Endothelial cell of hepatic sinusoid (primary cell): Measurements from ENCODE around the gene UBE2D4.

Experiments
- in situ Hi-C: cut with HindIII; loops from 2 replicates; pipeline ENCODE4 v1.10.0; 2017; ENCODE audit warnings: low sequenced_read_pairs

UBE2D4 gene

DNA sequence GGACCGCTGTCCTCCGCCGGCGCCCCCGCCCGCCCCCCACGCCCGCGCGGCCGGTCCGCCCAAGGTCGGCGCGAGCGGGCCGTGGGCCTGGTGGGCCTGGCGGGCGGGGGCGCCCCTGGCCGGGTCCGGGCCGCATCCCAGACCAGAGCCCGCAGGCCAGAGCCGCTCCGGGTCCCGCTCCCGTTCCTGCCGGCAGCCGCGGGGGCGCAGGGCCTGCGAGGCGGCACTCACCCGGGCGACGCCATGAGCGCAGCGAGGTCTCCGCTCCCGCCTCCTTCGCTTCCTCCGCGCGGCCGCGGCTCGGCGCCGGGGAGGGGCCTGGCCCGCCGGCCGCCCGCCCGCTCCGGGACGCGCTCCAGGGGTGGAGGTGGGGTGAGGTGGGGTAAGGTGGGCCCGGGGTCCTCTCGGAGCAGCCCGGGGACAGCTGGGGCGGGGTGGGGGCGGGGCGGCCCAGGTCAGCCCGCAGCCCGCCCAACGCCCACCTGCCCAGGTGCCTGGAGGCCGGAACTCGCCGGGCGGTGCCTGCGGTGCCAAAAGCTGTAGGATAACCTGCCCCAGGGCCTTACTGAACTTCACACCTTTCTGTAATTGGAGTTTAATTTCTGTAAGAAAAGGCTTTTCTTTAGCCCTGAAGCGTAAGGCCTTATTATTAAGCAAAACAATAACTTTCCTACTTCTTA is 19.8 kb upstream of the UBE2D4 start, which contains the start of gene URGCP:
Gene URGCP (minus strand): TSS at position 266 of the 680 bp plus-strand sequence. CDS start 21 bp downstream, at position 245.
- in situ Hi-C loops, result loop anchor here (5.0 kb wide), 2 partner anchors 34 to 36 kb away; no protein-coding TSS in a partner anchor

DNA sequence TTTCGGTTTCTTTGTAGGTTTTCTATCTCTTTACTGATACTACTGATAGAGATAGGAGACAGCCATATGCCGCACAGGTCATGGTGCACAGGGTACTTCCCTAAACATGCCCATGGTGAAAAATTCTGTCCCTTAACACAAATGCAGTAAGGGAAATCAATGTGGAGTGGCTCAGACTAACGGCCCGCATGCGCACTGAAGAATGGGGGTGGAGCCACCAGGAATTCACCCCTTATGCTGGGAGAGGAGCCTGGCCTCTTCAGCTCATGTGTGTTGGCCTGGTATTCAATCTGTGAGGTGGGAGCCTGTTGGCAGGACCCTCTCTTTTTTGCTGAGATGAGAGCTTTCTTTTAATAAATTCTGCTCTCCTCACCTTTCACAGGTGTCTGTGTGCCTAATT is 11.4 kb upstream of the UBE2D4 start:
- in situ Hi-C loops, result no loop called here

DNA sequence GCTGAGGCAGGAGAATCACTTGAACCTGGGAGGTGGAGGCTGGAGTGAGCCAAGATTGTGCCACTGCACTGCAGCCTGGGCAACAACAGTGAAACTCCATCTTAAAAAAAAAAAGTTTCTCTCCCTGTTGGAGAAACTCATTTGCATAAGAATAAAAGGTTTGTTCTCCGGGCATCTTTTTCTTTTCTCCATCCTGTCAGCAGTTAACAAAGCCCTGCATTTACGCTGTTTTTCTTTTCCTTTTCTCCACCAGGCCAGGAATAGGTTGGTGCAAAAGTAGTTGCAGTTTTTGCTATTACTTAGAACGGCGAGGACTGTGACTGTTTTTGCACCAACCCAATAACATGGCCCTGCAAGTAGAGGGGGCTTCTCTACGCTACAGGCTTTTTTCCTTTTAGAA is 10.3 kb upstream of the UBE2D4 start:
- in situ Hi-C loops, result no loop called here

DNA sequence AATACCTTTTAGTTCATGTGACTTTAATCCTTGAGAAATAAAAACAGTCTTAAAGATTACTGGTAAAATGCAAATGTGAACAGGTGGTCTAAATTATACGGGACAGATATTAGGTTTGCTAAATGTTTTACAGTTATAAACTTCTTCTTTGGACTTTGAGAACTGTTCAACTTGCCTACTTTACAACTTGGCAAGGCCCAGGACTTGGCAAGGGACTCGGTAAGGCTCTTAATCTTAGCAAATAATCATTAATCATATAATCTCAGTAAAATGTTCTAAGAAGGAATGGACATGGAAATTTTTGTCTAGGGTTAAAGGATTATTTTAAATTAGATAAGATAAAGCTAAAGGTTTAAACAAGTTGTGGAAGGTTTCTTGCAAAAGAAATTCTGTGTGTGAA is 4.8 kb upstream of the UBE2D4 start:
- in situ Hi-C loops, result no loop called here

DNA sequence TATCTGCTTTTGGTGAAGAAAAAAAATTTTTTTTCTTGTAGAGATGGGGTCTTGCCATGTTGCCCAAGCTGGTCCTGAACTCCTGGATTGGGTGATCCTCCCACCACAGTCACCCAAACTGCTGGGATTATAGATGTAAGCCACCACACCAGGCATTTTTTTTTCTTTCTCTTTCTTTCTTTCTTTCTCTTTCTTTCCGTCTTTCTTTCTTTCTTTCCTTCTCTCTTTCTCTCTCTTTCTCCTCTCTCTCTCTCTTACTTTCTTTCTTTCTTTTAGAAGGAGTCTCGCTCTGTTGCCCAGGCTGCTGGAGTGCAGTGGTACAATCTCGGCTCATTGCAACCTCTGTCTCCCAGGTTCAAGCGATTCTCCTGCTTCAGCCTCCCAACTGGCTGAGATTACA is 3.5 kb upstream of the UBE2D4 start:
- in situ Hi-C loops, result no loop called here

DNA sequence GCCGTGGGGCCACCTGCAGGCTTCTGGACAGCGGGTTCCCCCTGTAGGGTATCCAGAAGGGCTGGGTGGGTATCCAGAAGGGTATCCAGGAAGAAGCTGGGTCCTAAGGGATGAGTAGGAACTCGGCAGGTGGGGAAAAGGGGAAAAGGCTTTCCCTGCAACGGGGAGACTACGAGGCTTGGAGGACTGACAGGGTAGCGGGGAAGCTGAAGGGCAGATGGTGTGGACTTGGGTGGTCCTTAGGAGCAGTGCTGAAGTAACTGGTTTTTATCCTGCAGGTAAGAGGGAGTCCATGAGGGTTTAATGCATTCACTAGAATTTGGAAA is 525 bp downstream of the UBE2D4 start:
- in situ Hi-C loops, result loop anchor here (25.0 kb wide), 1 partner anchor 364 kb away; no protein-coding TSS in a partner anchor

DNA sequence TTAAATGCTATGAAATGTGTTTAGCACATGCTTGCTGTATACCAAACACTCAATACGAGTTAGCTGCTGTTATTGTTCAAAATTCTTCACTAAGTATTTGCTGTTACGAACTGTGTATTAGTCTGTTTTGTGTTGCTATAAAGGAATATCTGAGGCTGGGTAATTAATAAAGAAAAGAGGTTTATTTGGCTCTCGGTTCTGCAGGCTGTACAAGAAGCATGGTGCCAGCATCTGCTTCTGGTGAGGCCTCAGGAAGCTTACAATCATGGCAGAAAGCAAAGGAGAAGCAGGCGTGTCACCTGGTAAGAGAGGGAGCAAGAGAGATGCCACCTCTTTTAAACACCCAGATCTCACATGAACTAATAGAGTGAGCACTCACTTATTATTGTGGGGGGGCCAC is 1.6 kb downstream of the UBE2D4 start:
- in situ Hi-C loops, result loop anchor here (25.0 kb wide), 1 partner anchor 366 kb away; no protein-coding TSS in a partner anchor

DNA sequence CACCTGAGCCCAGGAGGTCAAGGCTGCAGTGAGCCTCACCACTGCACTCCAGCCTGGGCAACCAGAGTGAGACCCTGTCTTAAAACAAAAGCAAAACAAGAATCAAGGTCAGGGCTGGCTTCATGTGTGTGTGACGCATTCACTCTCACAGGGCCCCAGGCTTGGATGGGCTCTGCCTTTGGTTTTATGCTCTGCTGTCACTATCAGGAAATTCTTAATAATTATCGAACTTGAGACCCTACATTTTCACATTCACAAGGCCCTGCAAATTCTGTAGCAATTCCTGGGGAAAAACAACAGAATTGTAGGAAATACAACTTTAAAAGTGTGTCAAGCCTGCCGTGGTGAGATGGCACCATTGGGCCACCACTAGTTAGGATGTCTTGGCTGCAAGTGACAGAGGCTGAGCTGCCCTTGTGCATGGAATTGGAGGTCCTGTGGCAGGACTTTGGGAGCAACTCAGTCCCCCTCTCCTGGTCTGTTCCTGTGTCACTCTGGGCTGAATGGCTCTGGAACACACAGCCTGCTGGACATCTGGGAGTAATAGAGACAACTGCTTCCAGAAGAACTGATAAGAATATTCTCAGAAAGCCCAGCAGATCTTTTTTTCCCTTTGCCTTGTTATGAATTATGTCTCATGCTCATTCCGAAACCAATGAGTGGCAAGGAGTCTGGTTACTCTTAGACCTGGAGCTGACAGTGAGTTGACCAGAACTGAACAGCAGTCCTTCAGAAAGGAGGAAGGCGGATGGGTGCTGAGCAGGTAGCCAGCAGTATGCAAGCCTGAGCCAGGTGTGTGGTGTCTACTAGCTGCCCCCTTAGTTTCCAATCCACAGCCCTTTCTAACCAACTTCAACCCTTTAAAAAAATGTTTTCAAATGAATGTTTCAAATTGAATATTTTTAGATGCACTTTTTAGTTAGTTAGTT is 3.6 kb downstream of the UBE2D4 start:
- in situ Hi-C loops, result loop anchor here (25.0 kb wide), 1 partner anchor 367 kb away; no protein-coding TSS in a partner anchor

DNA sequence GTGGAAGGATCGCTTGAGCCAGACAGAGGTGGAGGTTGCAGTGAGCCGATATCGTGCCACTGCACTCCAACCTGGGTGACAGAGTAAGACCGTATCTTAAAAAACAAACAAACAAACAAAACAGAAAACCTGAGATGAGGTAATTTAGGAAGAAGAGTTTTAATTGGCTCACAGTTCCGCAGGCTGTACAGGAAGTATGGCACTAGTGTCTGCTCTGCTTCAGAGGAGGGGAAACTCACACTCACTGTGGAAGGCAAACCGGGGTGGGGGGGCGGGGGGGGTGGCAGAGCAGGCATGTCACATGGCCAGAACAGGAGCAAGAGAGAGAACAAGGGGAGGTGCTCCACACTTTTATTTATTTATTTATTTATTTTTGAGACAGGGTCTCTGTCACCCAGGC is 5.1 kb downstream of the UBE2D4 start:
- in situ Hi-C loops, result loop anchor here (25.0 kb wide), 1 partner anchor 369 kb away; no protein-coding TSS in a partner anchor

DNA sequence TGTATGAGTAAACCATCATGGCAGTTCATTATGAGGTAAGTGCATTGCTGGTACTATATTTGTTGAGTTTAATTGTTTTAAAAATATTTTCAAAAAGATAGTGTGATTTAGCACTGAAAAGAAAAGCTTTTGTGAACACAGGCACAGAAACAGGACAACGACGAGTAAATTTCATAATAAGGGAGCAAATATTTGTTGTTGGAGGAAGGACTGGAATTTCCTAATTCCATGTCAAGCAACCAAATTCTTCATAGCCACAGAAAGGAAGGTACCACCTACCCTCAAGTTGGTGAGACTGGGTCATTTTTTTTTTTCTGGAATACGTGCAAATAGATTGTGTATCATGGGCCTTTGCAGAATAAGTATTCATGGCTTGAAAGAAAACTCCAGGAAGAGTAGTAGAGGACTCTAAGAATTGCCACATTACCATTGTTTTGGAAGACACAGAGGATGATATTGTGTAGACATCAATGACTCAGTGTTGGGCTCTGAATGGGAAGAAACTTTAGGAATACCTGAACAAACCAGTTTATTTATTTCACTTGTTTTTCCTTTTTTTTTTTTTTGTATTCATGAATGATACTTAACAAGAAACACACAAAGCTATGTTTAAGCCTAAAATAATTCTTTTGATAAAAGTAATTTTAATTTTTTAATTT is 7.8 kb downstream of the UBE2D4 start:
- in situ Hi-C loops, result loop anchor here (25.0 kb wide), 1 partner anchor 372 kb away; no protein-coding TSS in a partner anchor

DNA sequence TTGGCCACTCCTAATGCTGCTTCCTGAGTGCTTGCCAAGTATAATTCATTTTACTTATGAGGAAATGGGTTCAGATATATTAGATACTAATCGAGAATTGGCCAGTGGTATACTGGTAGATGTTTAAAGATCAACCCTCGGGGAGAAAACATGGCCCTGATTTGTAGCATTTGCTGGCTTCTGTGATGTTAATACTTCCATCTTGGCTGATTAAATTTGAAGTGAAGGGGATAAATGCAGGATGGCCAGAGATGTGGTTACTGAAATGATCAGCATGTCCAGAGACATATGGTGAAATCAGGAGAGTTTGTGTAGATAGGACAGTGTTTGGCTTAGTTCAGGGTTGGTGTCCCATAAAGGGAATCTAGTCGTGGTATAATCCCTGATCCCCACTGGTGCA is 11.2 kb downstream of the UBE2D4 start:
- in situ Hi-C loops, result loop anchor here (25.0 kb wide), 1 partner anchor 375 kb away; no protein-coding TSS in a partner anchor

DNA sequence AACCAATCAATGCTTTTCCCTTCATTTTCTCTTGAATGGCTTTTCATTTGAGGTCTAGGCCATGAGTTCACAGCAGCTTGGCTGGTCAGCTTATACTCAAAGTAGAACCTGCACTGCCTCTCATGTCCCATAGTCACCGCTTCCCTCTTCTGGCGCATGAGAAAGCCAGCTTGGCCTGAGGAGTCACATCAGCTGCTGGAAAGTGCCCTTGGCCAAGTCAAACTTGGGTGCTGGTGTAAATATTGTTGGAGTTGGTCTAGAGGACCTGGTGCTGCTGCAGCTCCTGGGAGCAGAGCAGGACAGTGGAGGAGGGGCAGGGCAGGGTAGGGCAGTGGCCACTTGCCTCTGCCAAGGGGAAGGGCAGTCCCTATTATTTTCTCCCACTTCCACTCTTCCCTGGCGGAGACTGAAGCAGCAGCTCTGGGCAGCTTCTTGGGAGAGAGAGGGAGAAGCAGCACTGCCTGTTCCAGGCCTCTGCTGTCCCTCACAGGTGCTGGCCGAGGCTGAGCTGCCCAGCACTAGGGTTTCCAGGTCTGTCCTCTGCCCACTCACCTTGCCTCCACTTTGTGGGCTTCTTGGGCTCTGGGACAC is 12.8 kb downstream of the UBE2D4 start:
- in situ Hi-C loops, result loop anchor here (25.0 kb wide), 1 partner anchor 377 kb away; no protein-coding TSS in a partner anchor

DNA sequence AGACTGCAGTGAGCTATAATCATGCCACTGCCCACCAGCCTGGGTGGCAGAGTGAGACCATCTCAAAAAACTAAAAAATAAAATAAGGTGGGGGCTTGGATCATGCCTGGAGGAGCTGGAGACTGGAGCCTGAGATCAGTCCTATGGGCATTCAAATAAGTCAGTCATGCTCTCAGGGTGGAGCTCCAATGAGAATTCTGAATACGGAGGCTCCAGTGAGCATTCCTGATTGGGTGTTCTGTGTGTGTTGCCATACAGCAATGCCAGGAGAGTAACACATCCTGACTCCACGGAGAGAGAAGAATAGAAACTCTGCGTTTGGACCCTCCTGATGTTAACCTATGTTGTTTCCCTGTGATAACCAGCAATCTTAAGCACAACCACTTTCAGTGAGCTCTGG is 16.0 kb downstream of the UBE2D4 start:
- in situ Hi-C loops, result loop anchor here (5.0 to 25.0 kb wide), 2 partner anchors 35 to 380 kb away; partner anchors contain the start of gene URGCP

DNA sequence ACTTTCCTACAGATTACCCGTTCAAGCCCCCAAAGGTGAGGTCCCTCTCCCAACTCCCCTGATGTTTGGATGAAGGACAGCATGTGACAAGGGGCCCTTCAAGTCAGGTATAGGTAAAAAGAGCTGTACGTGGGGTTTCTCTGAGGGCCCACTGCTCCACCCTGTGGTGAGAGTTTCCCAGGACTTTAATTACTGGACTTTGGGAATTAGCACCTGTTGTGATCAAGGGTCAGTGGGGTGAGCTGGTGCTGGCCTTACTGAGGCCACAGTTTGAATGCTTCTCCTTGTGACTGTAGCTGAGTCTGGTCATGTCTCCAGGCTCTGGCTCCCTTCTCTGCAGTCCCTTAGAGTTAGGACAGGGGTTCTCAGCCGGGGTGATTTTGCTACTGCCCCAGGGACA is 16.8 kb downstream of the UBE2D4 start:
- in situ Hi-C loops, result loop anchor here (5.0 to 25.0 kb wide), 2 partner anchors 36 to 381 kb away; partner anchors contain the start of gene URGCP

DNA sequence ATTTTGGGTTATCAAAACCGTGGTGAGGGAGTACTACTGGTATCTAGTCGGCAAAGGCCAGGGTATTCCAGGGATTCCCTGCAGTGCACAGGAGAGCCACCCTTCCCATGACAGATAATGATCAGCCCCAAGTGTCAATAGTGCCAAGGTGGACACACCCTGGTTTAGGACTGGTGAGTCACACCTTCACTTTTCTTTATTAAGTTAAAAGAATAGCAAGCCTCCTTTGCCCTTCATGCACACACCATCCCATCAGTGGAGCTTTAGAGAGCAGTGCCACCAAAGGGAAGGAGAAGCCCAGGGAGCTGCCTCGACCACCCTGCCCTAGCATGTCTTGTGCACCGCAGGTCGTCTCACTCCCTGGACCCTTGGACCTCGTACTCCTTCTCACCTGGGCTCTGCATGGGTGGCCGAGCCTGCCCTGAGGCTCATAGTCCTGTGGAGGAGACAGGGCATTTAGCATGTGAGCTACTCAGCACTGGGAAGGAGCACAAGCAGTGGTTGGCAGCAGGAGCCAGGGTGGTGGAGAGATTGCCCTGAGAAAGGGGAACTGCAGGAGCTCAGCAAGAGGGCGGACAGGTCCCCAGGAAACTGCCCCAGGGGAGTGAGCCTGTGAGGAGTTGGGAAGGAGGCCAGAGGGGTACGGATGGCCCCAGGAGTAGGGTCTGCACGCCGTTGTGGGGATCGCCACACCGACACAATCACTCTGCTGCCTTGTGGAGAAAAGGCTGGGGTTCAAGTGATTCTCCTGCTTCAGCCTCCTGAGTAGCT is 17.4 kb downstream of the UBE2D4 start:
- in situ Hi-C loops, result loop anchor here (5.0 to 25.0 kb wide), 2 partner anchors 36 to 381 kb away; partner anchors contain the start of gene URGCP

DNA sequence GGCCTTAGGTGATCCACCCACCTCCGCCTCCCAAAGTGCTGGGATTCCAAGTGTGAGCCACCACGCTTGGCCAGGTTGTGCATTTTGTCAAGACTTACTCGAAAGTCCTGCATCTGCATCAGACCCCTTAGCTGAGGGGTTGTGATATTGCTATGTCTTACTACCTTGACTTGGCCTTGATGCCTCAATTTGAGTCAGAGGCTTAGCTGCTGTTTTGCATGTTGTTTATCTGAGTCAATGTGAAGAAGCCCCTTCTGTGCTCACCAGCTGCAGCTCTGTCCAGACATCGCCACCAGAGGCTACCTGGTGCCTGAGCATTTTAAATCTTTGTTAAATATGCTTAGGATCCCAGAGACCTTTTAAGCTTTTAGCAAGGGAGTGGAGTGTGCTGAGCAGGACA is 18.1 kb downstream of the UBE2D4 start:
- in situ Hi-C loops, result loop anchor here (5.0 to 25.0 kb wide), 2 partner anchors 37 to 382 kb away; partner anchors contain the start of gene URGCP

DNA sequence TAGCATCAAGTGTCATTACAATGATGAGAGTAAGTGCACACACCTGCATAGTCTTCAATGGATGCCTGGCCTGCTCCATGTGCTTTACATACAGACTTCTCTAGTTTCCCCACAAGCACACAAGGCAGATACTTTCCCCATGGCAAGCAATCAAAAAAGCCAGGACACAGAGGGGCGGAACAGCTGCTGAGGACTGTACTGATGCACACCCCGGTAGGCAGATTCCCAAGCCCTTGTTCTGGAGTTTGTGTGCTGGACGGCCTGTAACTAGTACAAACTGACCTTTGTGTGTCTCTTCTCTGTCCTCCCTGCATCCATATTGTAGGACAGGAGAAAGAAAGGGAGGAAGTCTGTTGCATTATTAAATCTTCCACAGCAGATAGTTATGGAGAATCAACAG is 25.8 kb downstream of the UBE2D4 start:
- in situ Hi-C loops, result loop anchor here (5.0 kb wide), 1 partner anchor 105 kb away; no protein-coding TSS in a partner anchor

DNA sequence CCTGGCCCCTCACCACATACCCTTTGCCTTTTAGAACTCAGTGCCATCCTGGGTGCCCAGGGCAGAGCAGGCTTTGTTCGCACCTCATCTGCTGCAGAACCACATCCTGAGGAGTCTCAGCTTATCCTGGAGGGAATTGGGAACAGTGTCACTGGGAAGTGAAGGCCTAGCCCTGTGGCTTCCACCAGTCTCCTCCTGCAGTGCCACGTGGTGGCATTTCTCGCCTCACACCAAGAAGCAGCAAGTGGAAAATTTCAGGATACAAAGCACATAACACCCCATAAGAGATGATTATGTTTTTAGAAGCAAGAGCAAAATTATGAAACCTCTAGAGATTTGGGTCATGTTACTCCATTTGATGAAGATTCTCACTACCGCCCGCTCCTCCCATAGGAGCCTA is 26.8 kb downstream of the UBE2D4 start:
- in situ Hi-C loops, result loop anchor here (5.0 kb wide), 1 partner anchor 106 kb away; no protein-coding TSS in a partner anchor

DNA sequence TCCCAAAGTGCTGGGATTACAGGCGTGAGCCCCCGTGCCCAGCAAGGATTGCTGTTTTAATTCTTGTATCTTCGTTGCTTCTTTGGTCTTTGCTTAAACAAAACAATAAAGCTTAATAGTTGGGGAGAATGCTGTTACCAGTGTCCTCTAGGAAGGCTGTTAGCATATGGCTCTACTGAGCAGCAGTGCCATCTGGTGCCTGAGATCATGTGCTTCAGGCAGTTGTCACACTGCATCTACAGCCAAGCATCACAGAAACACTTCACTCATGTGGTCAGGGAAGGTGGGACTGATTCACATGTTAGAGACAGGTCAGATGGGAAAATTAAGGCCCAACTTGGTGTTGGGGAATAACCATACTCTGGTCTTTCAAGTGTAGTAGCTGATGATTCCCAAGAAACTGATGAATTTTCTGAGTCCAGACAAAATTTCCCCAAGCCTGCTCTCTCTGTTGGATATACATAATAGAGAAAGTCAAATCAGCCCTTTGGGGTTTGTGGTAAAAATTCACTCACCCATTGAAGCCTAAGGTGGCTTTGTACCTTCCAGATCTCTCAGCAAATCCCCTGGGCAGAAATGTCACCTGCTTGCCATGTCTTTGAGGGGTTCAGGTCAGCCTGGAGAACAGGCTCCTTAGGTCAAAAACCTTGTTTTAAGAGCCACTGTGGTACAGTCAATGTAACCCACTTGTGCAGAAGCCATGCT is 28.4 kb downstream of the UBE2D4 start:
- in situ Hi-C loops, result loop anchor here (5.0 kb wide), 1 partner anchor 107 kb away; no protein-coding TSS in a partner anchor
